Sciatic nerve (tissue), 2 donors: ENCODE data around the gene SMYD3. TPM values are rescaled to one million over a fixed set of nuclear protein-coding genes. Genes with fewer than 3 reads are reported as not detected.
"Not testable (repeated sequence)": the region's sequence is repeated elsewhere in the genome, so short reads cannot be mapped to it uniquely, and the experiment has no call there.

Experiments used
- ATAC-seq: fragments of 200-7000 bp; cut with Tn5 transposase; one replicate; pipeline ENCODE4 v1.9.1; 2020; ENCODE audit warnings: mild to moderate bottlenecking, moderate library complexity
- DNase-seq: peaks from one replicate; pipeline ENCODE4 v3.0.0-alpha.2; 2020; ENCODE audit warnings: low spot score
- intact Hi-C: fragments of 100-400 bp; cut with DNase I; formaldehyde crosslinking; loops from one replicate; pipeline ENCODE4 v1.14.2; 2022
- total RNA-seq: library from RNA; stranded (reverse); fragmentation: NEBNext Ultra II Directional; extraction: Animal tissue kit (Norgen Biotek cat#: 25700); gene quantifications from one replicate; pipeline ENCODE4 v1.2.1, GENCODE V29; 2021
- donor health status: DM: no; HTN: no; CAD: no.
- donor health status: DM: no; HTN: no; CAD: no.

The SMYD3 gene
- total RNA-seq, 1 donor from 2014 or later, result 27.7 TPM

DNA sequence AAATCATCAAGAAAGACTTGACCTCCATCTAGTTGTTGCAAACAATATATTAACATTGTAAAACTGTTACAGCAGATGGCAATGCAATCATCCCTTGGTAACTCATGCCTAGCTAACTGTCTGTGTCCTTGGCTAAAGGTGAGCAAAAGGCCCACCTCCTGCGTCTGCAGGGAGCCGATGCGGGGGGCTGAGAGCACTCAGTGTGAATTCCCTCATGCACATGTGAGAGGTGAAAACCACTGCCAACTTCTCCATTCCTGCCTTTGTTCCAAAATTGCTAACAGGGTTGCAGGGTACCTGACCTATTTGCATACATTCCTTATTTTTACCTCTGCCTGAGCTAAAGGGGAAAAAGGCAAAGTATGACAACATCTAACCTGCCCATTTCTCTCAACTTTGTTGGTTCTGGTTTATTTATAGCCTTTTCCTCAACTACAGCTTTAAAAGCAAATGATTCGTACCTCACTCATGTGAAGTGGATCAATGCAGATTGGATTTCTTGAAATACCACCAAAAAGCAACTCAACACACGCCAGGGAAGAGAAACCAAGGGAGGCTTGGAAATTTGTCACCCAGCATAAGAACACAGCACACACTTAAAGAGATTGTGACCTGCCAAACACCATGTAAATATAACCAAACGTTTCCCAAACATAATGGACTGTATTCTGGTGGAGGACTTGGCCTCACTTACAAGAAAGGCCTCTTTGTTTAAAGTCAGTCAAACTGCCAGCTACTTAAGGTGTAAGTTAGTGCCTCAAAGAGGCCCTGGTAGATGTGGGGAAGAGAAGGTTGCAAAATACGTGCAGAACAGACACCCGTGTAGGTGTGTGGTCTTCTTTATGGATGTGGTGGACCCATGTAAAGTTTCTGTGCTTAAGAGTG lies 651.0 kb downstream of the SMYD3 start:
- no peak for DNase-seq
- ATAC-seq, result no peak
- intact Hi-C loops, result no loop called here

DNA sequence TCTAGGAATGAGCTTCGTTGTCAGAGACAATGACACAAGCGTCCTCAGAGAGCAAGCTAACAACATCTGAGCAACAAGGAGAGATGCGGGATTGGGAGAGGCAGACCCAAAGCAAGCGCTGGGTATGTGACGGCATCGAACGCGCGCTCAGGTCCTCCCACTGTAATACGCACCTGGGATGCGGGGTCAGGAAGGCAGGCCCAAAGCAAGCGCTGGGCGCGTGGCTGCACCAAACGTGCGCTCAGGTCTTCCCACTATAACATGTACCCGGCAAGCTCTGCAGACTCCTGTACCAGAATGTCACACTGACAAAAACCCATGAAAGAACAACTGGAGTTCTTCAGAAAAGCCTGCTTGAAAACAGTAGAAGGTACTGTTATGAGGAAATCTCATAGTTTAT lies 653.8 kb downstream of the SMYD3 start:
- ATAC-seq (no peak), DNase-seq (no peak)
- intact Hi-C loops, result no loop called here

DNA sequence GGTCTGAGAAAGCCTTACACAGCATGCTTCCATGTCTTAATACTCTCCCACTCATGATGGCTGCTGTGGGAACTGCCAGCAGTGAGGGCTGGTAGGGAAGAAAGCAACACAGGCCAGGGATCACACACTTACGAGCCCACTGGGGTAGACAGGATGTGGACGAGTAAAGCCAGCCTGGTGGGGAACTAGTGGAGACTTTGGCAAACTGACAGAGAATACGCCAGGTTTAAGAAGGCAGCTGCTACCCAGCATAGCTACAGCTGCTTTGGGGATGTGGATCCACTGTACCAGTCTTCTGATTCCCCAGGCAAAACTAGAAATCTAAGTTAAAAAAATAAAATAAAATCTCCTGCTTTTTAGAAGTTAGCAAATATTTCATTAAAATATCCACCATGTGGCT lies 664.0 kb downstream of the SMYD3 start:
- intact Hi-C loops, result no loop called here
- ATAC-seq (no peak), DNase-seq (no peak)

DNA sequence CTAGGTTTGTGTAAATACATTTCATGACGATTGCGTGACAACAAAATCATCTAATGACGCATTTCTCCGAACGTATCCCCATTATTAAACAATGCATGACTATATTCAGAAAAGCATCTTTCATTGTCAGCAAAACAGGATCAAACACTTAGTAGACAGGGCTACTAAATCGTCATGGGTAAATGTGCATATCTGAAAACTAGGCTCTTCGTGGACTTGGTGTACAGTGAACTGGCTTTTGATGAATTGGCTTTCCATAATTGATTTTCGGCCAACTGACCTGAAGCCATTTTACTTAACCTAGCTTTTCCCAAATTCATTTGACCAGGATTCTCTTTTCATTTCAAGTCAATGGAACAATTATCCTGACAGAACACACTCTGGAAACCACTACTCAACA lies 665.0 kb downstream of the SMYD3 start:
- intact Hi-C loops, result no loop called here
- ATAC-seq, result no peak
- no peak for DNase-seq

DNA sequence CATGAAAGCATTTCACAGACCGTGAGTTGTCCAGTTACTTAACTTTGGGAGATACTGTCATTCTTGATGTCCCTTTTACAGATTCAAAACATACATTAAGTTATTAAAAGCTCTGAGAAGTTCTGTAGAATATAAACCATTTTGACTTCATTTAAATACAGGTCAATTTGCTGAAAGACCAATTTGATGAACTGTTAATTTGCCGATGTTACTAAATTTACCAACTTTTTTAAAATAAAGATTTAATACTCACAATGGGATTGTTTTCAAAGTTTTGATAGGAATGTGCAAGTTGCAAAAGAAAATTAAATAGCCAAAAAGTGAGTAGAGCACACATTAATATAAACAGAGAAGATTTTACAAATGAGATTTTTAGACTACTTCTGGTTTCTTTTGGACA lies 666.1 kb downstream of the SMYD3 start:
- no peak for ATAC-seq
- no peak for DNase-seq
- intact Hi-C loops, result no loop called here

DNA sequence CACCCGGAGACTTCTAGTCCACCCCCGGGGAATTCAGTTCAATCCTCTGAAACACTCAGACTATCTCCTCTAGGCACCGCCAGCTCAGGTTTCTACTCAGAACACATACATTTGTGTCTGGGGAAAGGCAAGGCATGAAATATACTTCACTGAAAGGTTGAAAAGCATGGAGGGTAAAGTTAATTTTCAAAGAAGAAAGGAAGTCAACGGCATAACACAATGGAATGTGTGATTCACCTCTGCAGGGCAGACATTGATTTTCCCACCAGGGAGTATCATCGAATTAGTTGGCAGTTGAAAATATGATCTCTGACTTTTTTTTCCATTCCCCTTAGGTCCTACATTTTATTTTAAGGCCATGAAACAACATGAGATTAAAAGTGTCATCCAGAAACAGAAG lies 669.4 kb downstream of the SMYD3 start:
- intact Hi-C loops, result no loop called here
- no peak for DNase-seq
- ATAC-seq, result no peak

DNA sequence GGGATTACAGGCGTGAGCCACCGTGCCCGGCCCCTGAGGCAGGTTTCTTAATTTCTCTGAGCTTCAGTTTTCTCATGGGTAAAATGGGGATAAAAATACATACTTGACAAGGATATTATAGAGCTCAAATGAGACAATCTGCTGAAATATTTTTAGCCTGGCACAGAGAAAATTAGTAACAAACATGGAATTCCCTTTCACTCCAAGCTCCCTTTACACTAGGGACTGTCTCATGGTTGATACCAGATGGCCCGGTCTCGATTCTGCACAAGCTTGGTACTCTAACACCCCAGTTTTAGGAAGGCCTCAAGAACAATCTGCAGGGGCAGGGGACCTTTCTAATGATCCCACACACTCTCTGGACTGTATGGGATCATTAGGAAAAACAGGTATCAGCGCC lies 671.7 kb downstream of the SMYD3 start:
- intact Hi-C loops, result no loop called here
- DNase-seq (no peak), ATAC-seq (no peak)

DNA sequence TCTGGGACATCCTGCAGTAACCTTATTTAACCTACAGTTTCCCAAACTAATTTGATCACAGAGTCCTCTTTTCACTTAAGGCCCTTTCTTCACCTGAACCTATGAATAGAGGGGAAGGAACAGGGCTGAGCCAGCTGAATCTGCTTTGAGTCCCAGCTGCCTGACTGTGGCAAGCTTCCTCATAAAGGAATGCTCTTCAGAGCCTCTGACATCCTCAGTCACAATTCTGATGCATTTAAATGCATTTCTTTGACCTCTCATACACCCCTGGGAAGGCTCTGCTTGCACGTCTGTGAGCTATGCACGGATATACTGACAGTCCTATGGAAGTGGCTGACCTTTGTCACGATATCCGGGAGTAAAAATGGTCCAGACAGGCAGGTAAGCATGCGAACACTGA lies 673.1 kb downstream of the SMYD3 start:
- no peak for ATAC-seq
- intact Hi-C loops, result no loop called here

DNA sequence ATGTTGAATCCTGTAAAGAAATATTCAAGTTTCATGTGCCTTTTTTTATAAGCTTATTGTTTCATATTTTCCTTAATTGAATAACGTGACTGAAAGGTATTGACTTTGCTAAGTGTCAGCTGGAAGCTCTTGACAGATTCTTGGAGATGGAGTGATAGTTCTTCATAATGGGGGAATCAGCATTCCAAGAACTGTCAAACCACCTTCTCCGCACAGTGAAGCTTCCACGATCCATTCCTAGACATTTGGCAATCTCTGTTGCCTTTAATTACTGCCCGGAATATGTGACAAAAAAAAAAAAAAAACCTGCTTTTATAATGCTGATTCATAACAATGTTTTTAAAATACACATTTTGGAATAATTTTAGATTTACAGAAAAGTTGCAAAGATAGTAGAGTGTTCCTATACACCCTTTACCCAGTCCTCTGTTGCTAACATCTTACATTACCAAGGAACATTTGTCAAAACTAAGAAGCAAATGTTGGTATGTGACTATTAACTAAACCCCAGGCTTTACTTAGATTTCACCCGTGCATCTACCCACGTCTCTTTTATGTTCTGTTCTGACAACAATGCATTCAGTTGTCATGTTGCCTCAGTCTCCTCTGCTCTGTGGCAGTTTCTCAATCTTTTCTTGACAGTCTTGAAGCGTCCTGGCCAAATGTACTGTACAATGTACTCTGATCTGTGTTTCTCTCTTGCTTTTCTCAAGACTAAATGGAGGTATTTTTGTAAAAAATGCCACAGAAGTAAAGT lies 674.1 kb downstream of the SMYD3 start:
- intact Hi-C loops, result no loop called here
- DNase-seq (no peak), ATAC-seq (no peak)

More for the DNA sequence above, 673.1 kb downstream of the SMYD3 start:
- no peak for DNase-seq

DNA sequence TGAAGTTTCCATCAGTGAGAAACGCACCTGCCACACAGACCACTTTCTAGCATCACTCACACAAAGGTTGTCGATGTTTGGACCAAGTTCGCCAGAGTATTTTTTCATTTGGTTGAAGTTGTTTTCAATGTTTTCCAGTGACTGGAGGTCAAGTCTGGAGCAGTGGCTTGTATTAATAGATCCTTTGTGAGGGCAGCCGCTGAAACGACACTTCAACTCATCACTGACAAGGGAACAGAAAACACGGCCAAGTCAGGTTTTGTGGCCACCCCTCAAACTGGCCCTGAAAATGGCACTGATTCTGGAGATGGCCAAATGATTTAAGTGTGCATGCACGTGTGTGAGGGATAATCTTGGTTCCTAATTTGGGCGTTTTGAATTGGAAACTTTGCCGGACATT lies 675.6 kb downstream of the SMYD3 start:
- intact Hi-C loops, result no loop called here
- DNase-seq (no peak), ATAC-seq (no peak)

DNA sequence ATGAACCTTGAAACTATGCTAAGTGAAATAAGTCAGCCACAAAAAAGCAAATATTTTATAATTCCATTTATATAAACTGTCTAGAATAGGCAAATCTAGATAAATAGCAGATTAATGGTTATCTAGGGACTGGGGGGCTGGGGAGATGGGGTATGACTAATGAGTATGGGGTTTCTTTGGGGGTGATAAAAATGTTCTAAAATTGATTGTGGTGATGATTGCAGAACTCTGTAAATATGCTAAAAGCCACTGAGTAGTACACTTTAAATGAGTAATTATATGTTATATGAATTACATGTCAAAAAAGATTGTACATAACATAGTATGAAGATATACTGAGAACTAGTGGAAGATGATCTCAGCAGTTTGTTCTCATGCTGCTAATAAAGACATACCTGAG lies 677.3 kb downstream of the SMYD3 start:
- no peak for ATAC-seq
- no peak for DNase-seq
- intact Hi-C loops, result no loop called here

DNA sequence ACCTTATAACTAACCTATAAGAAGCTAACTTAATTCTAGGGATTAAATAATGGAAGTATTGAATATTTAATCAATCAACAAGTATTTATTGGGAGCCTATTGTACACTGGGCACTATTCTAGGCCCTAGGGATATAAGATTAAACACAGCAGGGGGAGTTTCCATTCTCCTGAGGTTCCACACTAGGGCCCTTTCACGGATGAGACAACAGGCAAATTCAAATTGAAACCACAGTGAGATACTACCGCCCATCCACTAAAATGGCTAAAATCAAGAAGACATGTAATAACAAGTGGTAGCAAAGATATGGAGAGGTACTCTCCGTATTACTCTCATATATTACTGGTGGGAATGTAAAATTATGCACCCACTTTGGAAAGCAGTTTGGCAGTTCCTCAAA lies 677.9 kb downstream of the SMYD3 start:
- intact Hi-C loops, result no loop called here
- no peak for DNase-seq
- no peak for ATAC-seq

DNA sequence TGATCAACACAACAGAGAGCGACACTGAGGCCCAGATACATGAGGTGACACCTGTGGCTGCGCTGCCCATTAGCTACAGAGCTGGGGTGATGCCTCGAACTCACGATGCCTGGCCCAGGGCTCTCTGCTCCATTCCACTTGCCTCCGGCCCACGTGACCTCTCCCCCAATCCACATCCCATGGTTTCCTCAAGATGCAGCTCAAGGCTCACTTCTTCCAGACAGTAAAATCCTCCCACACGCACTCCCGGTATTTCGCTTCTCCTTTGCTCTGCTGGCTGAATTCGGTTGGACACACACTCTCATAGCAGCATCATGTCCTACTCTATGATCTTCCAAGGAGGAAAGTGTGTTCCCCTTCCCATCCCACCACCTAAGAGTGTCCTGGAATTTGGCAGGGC lies 679.8 kb downstream of the SMYD3 start:
- no peak for DNase-seq
- intact Hi-C loops, result no loop called here
- ATAC-seq, result no peak

DNA sequence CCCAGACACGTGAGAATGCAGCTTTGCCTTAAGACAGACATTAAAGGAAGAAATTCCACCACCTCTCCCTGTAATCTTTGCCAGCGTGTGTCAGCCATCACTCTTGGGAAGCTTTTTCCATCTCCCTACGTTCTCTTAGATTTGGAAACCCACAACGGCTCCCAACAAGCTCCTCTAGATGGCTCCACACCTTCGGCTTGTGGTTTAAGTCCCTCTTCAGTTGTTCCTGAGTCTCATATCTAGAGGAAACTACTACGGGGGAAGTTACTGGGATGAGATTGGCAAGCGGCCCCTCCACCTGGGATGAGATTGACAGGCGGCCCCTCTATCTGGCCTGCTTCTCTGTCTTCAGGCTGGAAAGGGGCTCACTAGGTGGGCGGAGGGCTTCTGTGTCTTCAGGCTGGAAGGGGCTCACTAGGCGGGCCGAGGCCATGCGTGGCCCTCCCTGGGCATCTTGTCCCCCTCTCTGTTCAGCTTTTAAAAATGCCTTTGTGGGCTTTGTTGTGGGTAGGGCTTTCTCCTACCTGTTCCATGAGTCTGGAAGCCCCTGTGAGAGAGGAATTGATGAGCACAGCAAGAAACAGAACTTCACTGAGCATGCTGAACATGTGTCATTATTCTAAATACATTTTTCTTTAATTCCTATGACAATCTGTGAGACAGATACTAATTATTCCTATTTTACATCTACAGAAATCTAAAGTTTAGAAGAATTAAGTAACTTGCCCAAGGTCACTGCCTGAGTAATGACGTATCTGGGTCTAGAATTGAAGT lies 681.8 kb downstream of the SMYD3 start:
- DNase-seq (no peak), ATAC-seq (no peak)
- intact Hi-C loops, result no loop called here

DNA sequence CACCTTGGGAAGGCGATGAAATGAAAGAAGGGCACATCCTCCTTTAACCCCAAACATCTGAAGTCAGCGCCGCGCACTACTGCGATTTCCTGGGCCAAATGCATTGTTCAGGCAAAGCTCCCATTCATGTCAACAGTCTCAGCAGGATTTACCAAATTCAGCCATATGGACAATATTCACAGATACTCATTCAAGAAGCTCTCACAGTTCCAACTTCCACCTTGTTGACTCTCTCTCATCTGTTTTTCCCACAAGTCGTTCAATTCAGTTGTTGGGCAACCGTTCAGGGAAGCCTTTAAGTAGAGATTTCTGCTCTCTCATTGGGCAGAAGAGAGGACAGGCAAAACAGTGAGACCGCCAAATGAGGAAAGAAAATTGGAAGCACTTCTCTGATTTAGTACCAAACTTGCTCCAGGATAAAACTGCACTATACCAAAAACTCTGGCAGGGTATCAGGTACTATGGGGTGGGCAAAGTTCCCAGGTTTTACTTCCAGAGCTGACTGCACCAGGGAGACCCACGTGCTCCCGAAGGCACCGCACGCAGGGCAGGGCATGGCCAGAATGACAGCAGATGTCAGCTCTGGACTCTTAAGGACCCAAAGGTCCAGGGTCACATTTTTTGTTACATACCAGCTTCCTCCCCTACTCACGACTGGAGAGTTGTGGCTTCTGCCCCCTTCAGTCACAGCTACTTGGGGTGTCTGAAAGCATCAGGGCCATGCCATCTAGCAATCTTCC lies 683.5 kb downstream of the SMYD3 start:
- ATAC-seq, result no peak
- intact Hi-C loops, result no loop called here

DNA sequence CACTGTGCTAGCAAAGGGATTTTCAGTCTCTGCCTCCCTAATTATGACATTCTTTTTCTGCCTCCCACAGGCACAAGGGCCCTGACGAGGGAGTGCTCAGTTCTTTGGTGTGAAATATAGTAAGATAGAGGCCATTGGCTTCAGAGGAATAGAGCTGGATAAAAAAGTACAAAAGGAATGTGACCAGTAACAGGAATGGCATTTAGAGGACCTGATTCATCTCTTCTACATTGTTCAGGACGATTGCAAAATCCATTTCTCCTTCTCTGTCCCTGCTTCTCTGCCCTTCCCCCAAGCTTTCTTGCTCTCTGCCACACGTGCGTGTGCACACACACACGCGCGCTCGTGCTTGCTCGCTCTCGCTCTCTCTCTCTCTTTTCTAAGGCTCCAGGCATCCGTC lies 684.1 kb downstream of the SMYD3 start:
- DNase-seq (no peak), ATAC-seq (no peak)
- intact Hi-C loops, result no loop called here

More for the DNA sequence above, 683.5 kb downstream of the SMYD3 start:
- DNase-seq, result no peak

DNA sequence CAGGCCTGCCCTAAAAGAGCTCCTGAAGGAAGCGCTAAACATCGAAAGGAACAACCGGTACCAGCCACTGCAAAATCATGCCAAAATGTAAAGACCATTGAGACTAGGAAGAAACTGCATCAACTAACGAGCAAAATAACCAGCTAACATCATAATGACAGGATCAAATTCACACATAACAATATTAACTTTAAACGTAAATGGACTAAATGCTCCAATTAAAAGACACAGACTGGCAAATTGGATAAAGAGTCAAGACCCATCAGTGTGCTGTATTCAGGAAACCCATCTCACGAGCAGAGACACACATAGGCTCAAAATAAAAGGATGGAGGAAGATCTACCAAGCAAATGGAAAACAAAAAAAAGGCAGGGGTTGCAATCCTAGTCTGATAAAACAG lies 688.7 kb downstream of the SMYD3 start:
- DNase-seq, ATAC-seq, intact Hi-C loops: not testable (repeated sequence)

DNA sequence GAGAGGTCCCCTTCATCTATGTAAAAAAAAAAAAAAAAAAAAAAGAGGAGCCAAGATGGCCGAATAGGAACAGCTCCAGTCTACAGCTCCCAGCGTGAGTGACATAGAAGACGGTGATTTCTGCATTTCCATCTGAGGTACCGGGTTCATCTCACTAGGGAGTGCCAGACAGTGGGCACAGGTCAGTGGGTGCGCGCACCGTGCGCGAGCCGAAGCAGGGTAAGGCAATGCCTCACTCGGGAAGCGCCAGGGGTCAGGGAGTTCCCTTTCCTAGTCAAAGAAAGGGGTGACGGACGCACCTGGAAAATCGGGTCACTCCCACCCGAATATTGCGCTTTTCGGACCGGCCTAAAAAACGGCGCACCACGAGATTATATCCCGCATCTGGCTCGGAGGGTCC lies 690.6 kb downstream of the SMYD3 start:
- intact Hi-C loops, DNase-seq, ATAC-seq: not testable (repeated sequence)

DNA sequence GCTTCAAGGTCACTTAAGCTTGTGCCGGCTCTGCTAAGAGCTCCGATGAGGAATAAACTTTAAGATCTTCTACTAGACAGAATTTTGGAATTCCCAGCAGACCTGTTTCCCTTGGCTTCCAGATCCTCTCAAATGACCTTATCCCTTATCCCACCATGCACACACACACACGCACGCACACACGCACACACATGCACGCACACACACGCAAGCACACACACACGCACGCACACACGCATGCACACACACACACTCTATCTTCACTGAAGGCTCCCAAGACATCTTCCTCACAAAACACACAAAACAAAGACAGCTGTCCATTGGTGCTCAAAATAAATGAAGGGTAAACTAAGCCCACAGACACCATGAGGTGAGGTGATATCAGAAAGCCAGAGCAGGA lies 692.4 kb downstream of the SMYD3 start:
- intact Hi-C loops, result no loop called here
- ATAC-seq, result no peak

More for the DNA sequence above, 692.4 kb downstream of the SMYD3 start:
- no peak for DNase-seq
